ENCODE measurements around the gene DDC.

- TF ChIP-seq CTCF (IDR thresholded peaks at IDR 0.05), result no peak
- no peak for TF ChIP-seq POLR2A (IDR thresholded peaks at IDR 0.05)
Measured at GRCh38 chr7:50591480-50592438, 26.6 kb upstream of the DDC start.

All from esophagus squamous epithelium (tissue), 4 donors.